ENCODE measurements around the gene CD47. TPM values are rescaled to one million over a fixed set of nuclear protein-coding genes. Genes with fewer than 3 reads are reported as not detected.

The CD47 gene
- total RNA-seq, 1 experiment from 2014 or later = 42.5 TPM

- H3K27ac ChIP-seq (ENCODE audit: low read depth, low read length) = no peak overlapping the region
- no peaks in the 10 kb centered on the region for H3K4me1 ChIP-seq (ENCODE audit: control insufficient read depth in 1 of 2, insufficient read depth in 2 of 2, low read length in 2 of 2)
- no peak overlapping the region for H3K9ac ChIP-seq (ENCODE audit: low read length)
- no TSS peak for BruUV-seq (replicated peaks)
- H3K36me3 ChIP-seq (ENCODE audit: control insufficient read depth in 1 of 2, insufficient read depth in 2 of 2, low read length in 2 of 2) = no peaks in the 10 kb centered on the region
- intact Hi-C loops (cut with micrococcal nuclease) = no loop called here
- TF ChIP-seq FOSL1 (IDR thresholded peaks at IDR 0.05; ENCODE audit: low read depth) = no peak
- no peak for TF ChIP-seq YY1 (IDR thresholded peaks at IDR 0.05; ENCODE audit: extremely low read depth, insufficient replicate concordance, low read depth, low read length)
- TF ChIP-seq ZNF274 (IDR thresholded peaks at IDR 0.05; ENCODE audit: low read depth, low read length) = no peak
- TF ChIP-seq POLR2A (IDR thresholded peaks at IDR 0.05; ENCODE audit: borderline replicate concordance, extremely low read depth, insufficient read depth, insufficient read length) = no peak
- no peak for TF ChIP-seq SIN3A (IDR thresholded peaks at IDR 0.05; ENCODE audit: low read depth)
- TF ChIP-seq ELF1 (IDR thresholded peaks at IDR 0.05; ENCODE audit: borderline replicate concordance, low read depth) = no peak
- TF ChIP-seq EZH2phosphoT487 (IDR thresholded peaks at IDR 0.05; ENCODE audit: borderline replicate concordance) = no peak
- TF ChIP-seq RAD21 (IDR thresholded peaks at IDR 0.05; ENCODE audit: low read depth) = no peak
- no peak for TF ChIP-seq SP1 (IDR thresholded peaks at IDR 0.05; ENCODE audit: low read depth)
- TF ChIP-seq CEBPB (IDR thresholded peaks at IDR 0.05; ENCODE audit: low read depth) = no peak
- TF ChIP-seq JUND (IDR thresholded peaks at IDR 0.05) = no peak
- no peak for TF ChIP-seq ZBTB33 (IDR thresholded peaks at IDR 0.05; ENCODE audit: extremely low read depth, insufficient replicate concordance, low read length)
- no peak for TF ChIP-seq EZH2 (IDR thresholded peaks at IDR 0.05)
- TF ChIP-seq REST (IDR thresholded peaks at IDR 0.05; ENCODE audit: low read depth) = no peak
- no peak overlapping the region for H3K4me3 ChIP-seq (replicated peaks in 1 of 2; ENCODE audit: low read depth in 1 of 2, low read length in 2 of 2)
- POLR2A ChIA-PET = no interaction called here
- no peak for ATAC-seq
- no peak overlapping the region for H3K4me2 ChIP-seq (ENCODE audit: low read length)
- H4K20me1 ChIP-seq (ENCODE audit: insufficient read depth) = no peaks in the 10 kb centered on the region
- H3K79me2 ChIP-seq (ENCODE audit: insufficient read depth, low read length) = no peaks in the 10 kb centered on the region
- CTCF ChIA-PET = no interaction called here
- no peaks in the 10 kb centered on the region for H3K9me3 ChIP-seq (ENCODE audit: control insufficient read depth in 1 of 2, insufficient read depth in 1 of 2, low read depth in 1 of 2, low read length in 2 of 2)
- H2AFZ ChIP-seq (ENCODE audit: low read depth, low read length, poor library complexity, severe bottlenecking) = no peak overlapping the region
- DNase-seq (ENCODE audit: low read depth, low spot score) = no peak
- RAD21 ChIA-PET (ENCODE audit: low non-redundant PET in 1 of 2, low total read pairs in 2 of 2, uncharacterized antibody in 2 of 2, unreplicated experiment in 2 of 2) = no interaction called here
- no peaks in the 10 kb centered on the region for H3K27me3 ChIP-seq (ENCODE audit: insufficient read depth, low read length)
- H3K9me2 ChIP-seq (ENCODE audit: insufficient read depth) = no peaks in the 10 kb centered on the region
These were observed 53.7 kb downstream of the CD47 start for GRCh38 chr3:108036984-108037741.
